ENCODE measurements around the gene TRIM26.
A peak's percentile ranks its signal among the peaks of the same experiment; 100 is the strongest.
"Not testable (repeated sequence)": the region's sequence is repeated elsewhere in the genome, so short reads cannot be mapped to it uniquely, and the experiment has no call there.

The TRIM26 gene

GRCh38 chr6:30212865-30213666, at the start of gene TRIM26:
Gene TRIM26 (minus strand): TSS chr6:30213406. CDS start chr6:30199103, 14,303 bp downstream.
- DNase-seq (ENCODE audit: low read depth in 2 of 2) = peak; percentile 94

- DNase-seq (ENCODE audit: low read depth in 2 of 2) = peak; percentile 10 to 18
These were observed 46.9 kb upstream of the TRIM26 start for GRCh38 chr6:30260036-30260504.

- DNase-seq (ENCODE audit: low read depth in 2 of 2) = peak; percentile 30 to 55
These were observed 46.2 kb upstream of the TRIM26 start for GRCh38 chr6:30259140-30260035.

- DNase-seq (ENCODE audit: low read depth in 2 of 2) = no peak
These were observed 45.0 kb upstream of the TRIM26 start for GRCh38 chr6:30258204-30258603.

- not testable (repeated sequence) for DNase-seq (ENCODE audit: low read depth in 2 of 2)
These were observed 39.2 kb upstream of the TRIM26 start for GRCh38 chr6:30252417-30252816.

GRCh38 chr6:30244560-30244959, 31.4 kb upstream of the TRIM26 start:
- DNase-seq (ENCODE audit: low read depth in 2 of 2) = no peak

GRCh38 chr6:30238178-30238795, 25.1 kb upstream of the TRIM26 start:
- DNase-seq (ENCODE audit: low read depth in 2 of 2) = no peak

- no peak for DNase-seq (ENCODE audit: low read depth in 2 of 2)
These were observed 21.1 kb upstream of the TRIM26 start for GRCh38 chr6:30234356-30234755.

GRCh38 chr6:30231067-30231466, 17.9 kb upstream of the TRIM26 start:
- DNase-seq (ENCODE audit: low read depth in 2 of 2) = no peak

- DNase-seq (ENCODE audit: low read depth in 2 of 2) = no peak
These were observed 14.7 kb upstream of the TRIM26 start for GRCh38 chr6:30227763-30228487.

GRCh38 chr6:30227242-30227722, 14.1 kb upstream of the TRIM26 start:
- no peak for DNase-seq (ENCODE audit: low read depth in 2 of 2)

- no peak for DNase-seq (ENCODE audit: low read depth in 2 of 2)
These were observed 10.1 kb upstream of the TRIM26 start for GRCh38 chr6:30223339-30223738.

- DNase-seq (ENCODE audit: low read depth in 2 of 2) = not testable (repeated sequence)
These were observed 8.8 kb upstream of the TRIM26 start for GRCh38 chr6:30221956-30222355.

GRCh38 chr6:30221395-30221794, 8.2 kb upstream of the TRIM26 start:
- DNase-seq (ENCODE audit: low read depth in 2 of 2) = not testable (repeated sequence)

- DNase-seq (ENCODE audit: low read depth in 2 of 2) = peak; percentile 13 to 14
These were observed 6.0 kb upstream of the TRIM26 start for GRCh38 chr6:30219244-30219643.

- DNase-seq (ENCODE audit: low read depth in 2 of 2) = no peak
These were observed 2.9 kb upstream of the TRIM26 start for GRCh38 chr6:30216096-30216495.

GRCh38 chr6:30214657-30214982, 1.4 kb upstream of the TRIM26 start:
- DNase-seq (ENCODE audit: low read depth in 2 of 2) = no peak

GRCh38 chr6:30213957-30214656, 901 bp upstream of the TRIM26 start:
- DNase-seq (ENCODE audit: low read depth in 2 of 2) = peak; percentile 41 to 46

- DNase-seq (ENCODE audit: low read depth in 2 of 2) = peak in 1 of 2 donors; percentile 11
These were observed 406 bp upstream of the TRIM26 start for GRCh38 chr6:30213667-30213956.

- DNase-seq (ENCODE audit: low read depth in 2 of 2) = no peak
These were observed 1.3 kb downstream of the TRIM26 start for GRCh38 chr6:30211899-30212298.

- DNase-seq (ENCODE audit: low read depth in 2 of 2) = no peak
These were observed 1.9 kb downstream of the TRIM26 start for GRCh38 chr6:30211306-30211705.
